ENCODE data around the gene FGF21.

The FGF21 gene

GRCh38 chr19:48741129-48741999, 14.0 kb upstream of the FGF21 start (continued):
- TF ChIP-seq, protein P1, sequence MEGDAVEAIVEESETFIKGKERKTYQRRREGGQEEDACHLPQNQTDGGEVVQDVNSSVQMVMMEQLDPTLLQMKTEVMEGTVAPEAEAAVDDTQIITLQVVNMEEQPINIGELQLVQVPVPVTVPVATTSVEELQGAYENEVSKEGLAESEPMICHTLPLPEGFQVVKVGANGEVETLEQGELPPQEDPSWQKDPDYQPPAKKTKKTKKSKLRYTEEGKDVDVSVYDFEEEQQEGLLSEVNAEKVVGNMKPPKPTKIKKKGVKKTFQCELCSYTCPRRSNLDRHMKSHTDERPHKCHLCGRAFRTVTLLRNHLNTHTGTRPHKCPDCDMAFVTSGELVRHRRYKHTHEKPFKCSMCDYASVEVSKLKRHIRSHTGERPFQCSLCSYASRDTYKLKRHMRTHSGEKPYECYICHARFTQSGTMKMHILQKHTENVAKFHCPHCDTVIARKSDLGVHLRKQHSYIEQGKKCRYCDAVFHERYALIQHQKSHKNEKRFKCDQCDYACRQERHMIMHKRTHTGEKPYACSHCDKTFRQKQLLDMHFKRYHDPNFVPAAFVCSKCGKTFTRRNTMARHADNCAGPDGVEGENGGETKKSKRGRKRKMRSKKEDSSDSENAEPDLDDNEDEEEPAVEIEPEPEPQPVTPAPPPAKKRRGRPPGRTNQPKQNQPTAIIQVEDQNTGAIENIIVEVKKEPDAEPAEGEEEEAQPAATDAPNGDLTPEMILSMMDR (tag by site-specific recombination; IDR thresholded peaks at IDR 0.05) = no peak
- TF ChIP-seq ZNF202 (tag by site-specific recombination; IDR thresholded peaks at IDR 0.05; ENCODE audit: borderline replicate concordance) (no peak), ZNF19 (tag by site-specific recombination; IDR thresholded peaks at IDR 0.05; ENCODE audit: low read depth) (no peak), ZNF146 (tag by site-specific recombination; IDR thresholded peaks at IDR 0.05) (no peak), ZSCAN23 (tag by site-specific recombination; IDR thresholded peaks at IDR 0.05) (no peak), ZNF324 (tag by site-specific recombination; IDR thresholded peaks at IDR 0.05) (no peak), ZNF274 (IDR thresholded peaks at IDR 0.05; ENCODE audit: low read length) (no peak), ZNF274 (tag by site-specific recombination; IDR thresholded peaks at IDR 0.05; ENCODE audit: borderline replicate concordance) (no peak), ZSCAN30 (tag by site-specific recombination; IDR thresholded peaks at IDR 0.05) (no peak), ZNF18 (tag by site-specific recombination; IDR thresholded peaks at IDR 0.05) (no peak), SP2 (tag by site-specific recombination; IDR thresholded peaks at IDR 0.05) (peak; percentile 53), BCL11A (tag by site-specific recombination; IDR thresholded peaks at IDR 0.05; ENCODE audit: low read depth) (no peak), RBAK (tag by site-specific recombination; IDR thresholded peaks at IDR 0.05) (no peak), ZBTB44 (tag by site-specific recombination; IDR thresholded peaks at IDR 0.05) (no peak; the same call in 1 of the 2 replicates), ZXDB (tag by site-specific recombination; IDR thresholded peaks at IDR 0.05) (no peak), ZNF302 (tag by site-specific recombination; IDR thresholded peaks at IDR 0.05; ENCODE audit: low read depth) (no peak), ZNF585B (tag by site-specific recombination; IDR thresholded peaks at IDR 0.05) (no peak), FEZF1 (tag by site-specific recombination; IDR thresholded peaks at IDR 0.05) (no peak), PRDM1 (tag by site-specific recombination; IDR thresholded peaks at IDR 0.05) (no peak), REST (tag by site-specific recombination; IDR thresholded peaks at IDR 0.05) (no peak), ZNF560 (tag by site-specific recombination; IDR thresholded peaks at IDR 0.05; ENCODE audit: borderline replicate concordance) (no peak), PBX3 (CRISPR knock-in tag; IDR thresholded peaks at IDR 0.05) (no peak), ZNF26 (tag by site-specific recombination; IDR thresholded peaks at IDR 0.05) (no peak)
- TF ChIP-seq, protein P2, sequence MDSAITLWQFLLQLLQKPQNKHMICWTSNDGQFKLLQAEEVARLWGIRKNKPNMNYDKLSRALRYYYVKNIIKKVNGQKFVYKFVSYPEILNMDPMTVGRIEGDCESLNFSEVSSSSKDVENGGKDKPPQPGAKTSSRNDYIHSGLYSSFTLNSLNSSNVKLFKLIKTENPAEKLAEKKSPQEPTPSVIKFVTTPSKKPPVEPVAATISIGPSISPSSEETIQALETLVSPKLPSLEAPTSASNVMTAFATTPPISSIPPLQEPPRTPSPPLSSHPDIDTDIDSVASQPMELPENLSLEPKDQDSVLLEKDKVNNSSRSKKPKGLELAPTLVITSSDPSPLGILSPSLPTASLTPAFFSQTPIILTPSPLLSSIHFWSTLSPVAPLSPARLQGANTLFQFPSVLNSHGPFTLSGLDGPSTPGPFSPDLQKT (IDR thresholded peaks at IDR 0.05; ENCODE audit: borderline replicate concordance, low read depth, low read length) = no peak
- TF ChIP-seq, protein P3, sequence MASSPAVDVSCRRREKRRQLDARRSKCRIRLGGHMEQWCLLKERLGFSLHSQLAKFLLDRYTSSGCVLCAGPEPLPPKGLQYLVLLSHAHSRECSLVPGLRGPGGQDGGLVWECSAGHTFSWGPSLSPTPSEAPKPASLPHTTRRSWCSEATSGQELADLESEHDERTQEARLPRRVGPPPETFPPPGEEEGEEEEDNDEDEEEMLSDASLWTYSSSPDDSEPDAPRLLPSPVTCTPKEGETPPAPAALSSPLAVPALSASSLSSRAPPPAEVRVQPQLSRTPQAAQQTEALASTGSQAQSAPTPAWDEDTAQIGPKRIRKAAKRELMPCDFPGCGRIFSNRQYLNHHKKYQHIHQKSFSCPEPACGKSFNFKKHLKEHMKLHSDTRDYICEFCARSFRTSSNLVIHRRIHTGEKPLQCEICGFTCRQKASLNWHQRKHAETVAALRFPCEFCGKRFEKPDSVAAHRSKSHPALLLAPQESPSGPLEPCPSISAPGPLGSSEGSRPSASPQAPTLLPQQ (tag by site-specific recombination; IDR thresholded peaks at IDR 0.05) = no peak
